Activated CD4-positive, alpha-beta T cell treated with anti-CD3 and anti-CD28 coated beads, Interleukin-2, amount 50 U/mL, for 1 hour (primary cell): ENCODE measurements around the gene RAC2.
A peak's percentile ranks its signal among the peaks of the same experiment; 100 is the strongest.
"Not testable (repeated sequence)": the region's sequence is repeated elsewhere in the genome, so short reads cannot be mapped to it uniquely, and the experiment has no call there.

Experiments used
- DNase-seq: peaks from one replicate; pipeline ENCODE4 v3.0.0-alpha.2; 2020

The RAC2 gene

GRCh38 chr22:37233371-37233750 is 10.7 kb downstream of the RAC2 start:
- not testable (repeated sequence) for DNase-seq

GRCh38 chr22:37232140-37232998 is 11.7 kb downstream of the RAC2 start:
- no peak for DNase-seq

GRCh38 chr22:37231406-37232139 is 12.5 kb downstream of the RAC2 start:
- peak; percentile 46 for DNase-seq

- DNase-seq, result peak; percentile 54
Measured at GRCh38 chr22:37230673-37231405, 13.2 kb downstream of the RAC2 start.

- peak; percentile 88 for DNase-seq
Measured at GRCh38 chr22:37229805-37230672, 14.0 kb downstream of the RAC2 start.

GRCh38 chr22:37229012-37229804 is 14.9 kb downstream of the RAC2 start:
- no peak for DNase-seq

- DNase-seq, result peak; percentile 50
Measured at GRCh38 chr22:37228106-37229011, 15.7 kb downstream of the RAC2 start.

GRCh38 chr22:37226514-37226913 is 17.6 kb downstream of the RAC2 start:
- DNase-seq, result no peak

- no peak for DNase-seq
Measured at GRCh38 chr22:37226087-37226486, 18.0 kb downstream of the RAC2 start.

- no peak for DNase-seq
Measured at GRCh38 chr22:37225481-37225880, 18.6 kb downstream of the RAC2 start.

GRCh38 chr22:37224757-37225420 is 19.2 kb downstream of the RAC2 start:
- DNase-seq, result no peak

- DNase-seq, result no peak
Measured at GRCh38 chr22:37223965-37224551, 20.0 kb downstream of the RAC2 start.

- no peak for DNase-seq
Measured at GRCh38 chr22:37222440-37222971, 21.6 kb downstream of the RAC2 start.

- DNase-seq, result no peak
Measured at GRCh38 chr22:37221424-37222333, 22.4 kb downstream of the RAC2 start.

GRCh38 chr22:37220543-37220981 is 23.5 kb downstream of the RAC2 start:
- no peak for DNase-seq

GRCh38 chr22:37219533-37219932 is 24.5 kb downstream of the RAC2 start:
- no peak for DNase-seq

GRCh38 chr22:37218771-37219411 is 25.2 kb downstream of the RAC2 start:
- DNase-seq, result peak; percentile 74

GRCh38 chr22:37218399-37218770 is 25.7 kb downstream of the RAC2 start:
- no peak for DNase-seq
